ENCODE data around the gene RMC1. TPM values are rescaled to one million over a fixed set of nuclear protein-coding genes. Genes with fewer than 3 reads are reported as not detected.

RMC1 gene
- total and polyA plus RNA-seq, 11 donors: 12.2 to 27.8 (median 17.5) TPM

GRCh38 chr18:23568281-23569138 lies 65.2 kb downstream of the RMC1 start:
- DNase-seq: no peak
- Histone ChIP-seq H3K36me3 (peaks cover 0 to 97% (median 80%) of the 10 kb centered on the region in 9 donors), H3K27me3 (no peaks in the 10 kb centered on the region), H3K4me3 (no peak overlapping the region), H3K27ac (no peak overlapping the region), H3K4me1 (peaks cover 0 to 21% (median 8%) of the 10 kb centered on the region in 12 donors), H3K9me3 (no peaks in the 10 kb centered on the region)
- TF ChIP-seq POLR2A (IDR thresholded peaks at IDR 0.05) (no peak), CTCF (IDR thresholded peaks at IDR 0.05) (no peak)
- no peak for ATAC-seq
- 83 to 86% (median 85%) methylated on average over 7 of the region's 7 CpGs for WGBS, 4 donors
- intact Hi-C loops (cut with DNase I): no loop called here

- DNase-seq: no peak
- intact Hi-C loops (cut with DNase I): no loop called here
- WGBS, 4 donors: 95 to 98% (median 97%) methylated on average over 5 of the region's 5 CpGs
These were observed 66.2 kb downstream of the RMC1 start for GRCh38 chr18:23569299-23570063.

GRCh38 chr18:23570912-23571504 lies 67.7 kb downstream of the RMC1 start:
- TF ChIP-seq POLR2A (IDR thresholded peaks at IDR 0.05): no peak
- TF ChIP-seq CTCF (IDR thresholded peaks at IDR 0.05): no peak
- Histone ChIP-seq H3K4me3 (no peak overlapping the region), H3K9me3 (no peaks in the 10 kb centered on the region), H3K27me3 (no peaks in the 10 kb centered on the region), H3K27ac (no peak overlapping the region), H3K36me3 (peaks cover 0 to 82% (median 58%) of the 10 kb centered on the region in 9 donors), H3K4me1 (peaks cover 0 to 36% (median 23%) of the 10 kb centered on the region in 12 donors)
- intact Hi-C loops (cut with DNase I): no loop called here
- ATAC-seq (no peak), DNase-seq (no peak)
- 80 to 98% (median 90%) methylated on average over 3 of the region's 3 CpGs for WGBS, 4 donors

More at GRCh38 chr18:23569299-23570063, 66.2 kb downstream of the RMC1 start:
- Histone ChIP-seq H3K4me3 (no peak overlapping the region), H3K9me3 (no peaks in the 10 kb centered on the region), H3K4me1 (peaks cover 0 to 31% (median 14%) of the 10 kb centered on the region in 12 donors), H3K27ac (no peak overlapping the region), H3K36me3 (peaks cover 0 to 90% (median 71%) of the 10 kb centered on the region in 9 donors), H3K27me3 (no peaks in the 10 kb centered on the region)
- no peak for TF ChIP-seq CTCF (IDR thresholded peaks at IDR 0.05)
- no peak for TF ChIP-seq POLR2A (IDR thresholded peaks at IDR 0.05)
- ATAC-seq: no peak

Data from heart left ventricle (tissue), 16 donors.